Stimulated activated CD8-positive, alpha-beta memory T cell treated with anti-CD3 and anti-CD28 coated beads, Interleukin-15, amount 100 ng/mL, for 48 hours (primary cell): Measurements from ENCODE around the gene EEF1B2.
"Not testable (repeated sequence)": the region's sequence is repeated elsewhere in the genome, so short reads cannot be mapped to it uniquely, and the experiment has no call there.

Source experiments
- DNase-seq, 2 donors: peaks; one replicate each; pipeline ENCODE4 v3.0.0-alpha.2; 2020; ENCODE audit warnings: low read depth in 2 of 2

EEF1B2 gene

DNA sequence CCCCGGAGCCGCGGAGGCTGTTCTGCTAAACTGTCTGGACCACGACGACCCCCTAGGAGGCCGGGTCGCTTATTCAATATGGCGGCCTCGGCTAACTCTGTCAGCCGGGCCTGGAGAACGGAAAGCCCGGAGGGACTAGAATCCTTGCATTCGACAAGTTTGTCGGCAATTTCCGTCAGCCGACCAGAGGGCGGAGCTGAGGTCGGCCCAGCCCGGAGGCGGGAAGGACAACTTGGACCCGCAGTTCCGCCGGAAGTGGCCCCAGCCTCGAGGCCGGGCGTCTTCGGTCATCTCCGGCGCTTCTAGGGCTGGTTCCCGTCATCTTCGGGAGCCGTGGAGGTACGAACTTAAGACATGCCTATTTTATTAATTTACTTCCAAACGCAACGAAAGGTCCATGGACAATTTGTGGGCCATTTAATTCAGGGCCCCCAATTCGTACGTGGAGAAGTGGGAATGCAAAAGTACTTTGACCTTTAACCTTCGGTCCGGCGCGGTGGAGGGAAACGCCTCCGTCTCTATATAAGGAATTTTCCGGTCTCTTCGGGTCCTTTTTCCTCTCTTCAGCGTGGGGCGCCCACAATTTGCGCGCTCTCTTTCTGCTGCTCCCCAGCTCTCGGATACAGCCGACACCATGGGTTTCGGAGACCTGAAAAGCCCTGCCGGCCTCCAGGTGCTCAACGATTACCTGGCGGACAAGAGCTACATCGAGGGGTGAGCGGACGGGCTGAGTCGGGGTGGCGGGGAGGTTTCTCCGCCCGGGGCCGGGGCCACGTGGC, at the start of gene EEF1B2, which contains the start of gene NDUFS1:
Gene EEF1B2, plus strand, starts transcription at position 550 of the 779 bp plus-strand sequence. Its CDS starts 85 bp downstream, at position 635.
Gene NDUFS1, minus strand, starts transcription at position 99 of the 779 bp plus-strand sequence. CDS start 5,766 bp downstream, outside the sequence.
- DNase-seq, result peak; percentile 96 to 98

DNA sequence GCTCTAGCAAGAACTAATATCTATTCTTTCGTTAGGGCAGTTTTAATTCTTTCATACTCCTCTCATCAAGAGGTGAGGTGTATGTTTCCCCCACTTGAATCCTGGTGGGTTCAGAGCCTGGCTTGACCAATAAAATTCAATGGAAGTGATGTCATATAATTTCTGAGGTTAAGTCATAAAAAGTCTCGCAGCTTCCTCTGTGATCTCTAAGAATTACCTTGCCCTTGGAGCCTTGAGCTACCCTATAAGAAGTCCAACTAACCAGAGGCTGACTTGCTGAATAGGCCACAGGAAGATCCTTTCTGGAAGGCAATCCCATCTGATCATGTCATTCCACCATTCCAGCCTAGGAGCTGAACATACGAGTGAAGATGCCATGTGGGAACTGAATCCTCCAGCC, 47.6 kb upstream of the EEF1B2 start:
- DNase-seq, result no peak

DNA sequence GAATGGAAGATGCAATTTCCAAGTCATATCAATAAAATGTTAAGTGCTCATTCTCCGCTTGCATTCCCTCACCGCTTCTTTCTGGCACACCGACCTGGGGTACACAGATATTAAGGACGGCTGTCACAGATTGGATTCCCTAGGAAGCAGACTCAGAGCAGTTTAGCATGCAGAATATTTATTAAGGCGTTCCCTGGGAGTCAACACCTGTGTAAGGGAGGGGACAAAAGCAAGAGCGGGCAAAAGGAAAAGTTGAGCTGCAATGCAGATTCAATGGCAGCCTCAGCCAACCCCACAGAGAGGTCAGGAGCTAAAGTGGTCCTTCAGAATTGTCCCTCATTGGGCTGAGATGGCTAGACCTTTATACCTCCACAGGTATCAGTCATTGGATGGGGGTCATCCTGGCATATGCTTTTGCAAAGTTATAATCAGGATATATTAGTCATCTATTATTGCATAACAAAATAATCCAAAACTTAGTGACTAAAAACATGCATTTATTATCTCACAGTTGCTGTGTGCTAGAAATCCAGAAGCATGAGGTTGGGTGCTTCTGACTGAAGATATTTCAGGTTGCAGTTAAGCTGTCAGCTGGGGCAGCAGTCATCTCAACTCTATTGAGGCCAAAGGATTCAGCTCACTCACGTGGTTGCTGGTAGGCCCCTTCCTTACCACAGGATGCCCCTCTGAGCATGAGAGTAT, 46.7 kb upstream of the EEF1B2 start:
- no peak for DNase-seq

DNA sequence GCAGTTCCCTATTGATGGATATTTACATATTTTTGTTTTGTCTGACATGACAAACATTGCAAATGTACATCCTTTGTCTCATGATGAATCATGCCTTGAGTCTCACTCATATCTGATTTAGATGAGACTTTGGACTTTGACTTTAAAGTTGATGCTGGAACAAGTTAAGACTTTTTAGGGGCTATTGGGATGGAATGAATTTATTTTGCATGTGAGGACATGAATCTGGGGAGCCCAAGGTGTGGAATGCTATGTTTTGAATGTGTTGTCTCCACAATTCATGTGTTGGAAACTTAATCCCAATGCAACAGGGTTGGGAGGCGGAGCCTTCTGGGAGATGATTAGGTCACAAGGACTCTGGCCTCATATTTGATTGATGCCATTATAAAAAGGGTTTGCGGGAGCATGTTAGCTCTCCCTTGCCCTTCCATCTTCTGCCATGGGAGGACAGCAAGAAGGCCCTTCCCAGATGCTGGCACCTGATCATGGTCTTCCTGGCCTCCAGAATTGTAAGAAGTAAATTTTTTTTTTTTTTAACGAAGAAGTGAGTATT, 44.6 kb upstream of the EEF1B2 start:
- no peak for DNase-seq

DNA sequence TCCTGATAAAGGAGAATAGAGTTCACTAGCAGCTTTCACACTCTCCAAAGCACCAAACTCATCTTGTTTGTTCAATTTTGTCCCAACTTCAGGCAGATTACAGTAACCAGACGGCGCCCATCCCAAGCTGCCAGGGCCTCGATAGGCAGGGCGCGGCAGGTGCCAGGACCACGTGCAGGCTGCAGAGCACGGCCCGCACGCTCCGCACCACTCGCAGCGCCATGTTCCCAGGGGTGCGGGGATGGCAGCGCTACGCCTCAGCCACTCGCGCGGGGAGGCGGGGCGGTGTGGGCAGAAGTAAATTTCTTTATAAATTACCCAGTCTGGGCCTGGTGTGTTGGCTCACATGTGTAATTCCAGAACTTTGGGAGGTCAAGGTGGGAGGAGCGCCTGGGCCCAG, 43.4 kb upstream of the EEF1B2 start:
- no peak for DNase-seq

DNA sequence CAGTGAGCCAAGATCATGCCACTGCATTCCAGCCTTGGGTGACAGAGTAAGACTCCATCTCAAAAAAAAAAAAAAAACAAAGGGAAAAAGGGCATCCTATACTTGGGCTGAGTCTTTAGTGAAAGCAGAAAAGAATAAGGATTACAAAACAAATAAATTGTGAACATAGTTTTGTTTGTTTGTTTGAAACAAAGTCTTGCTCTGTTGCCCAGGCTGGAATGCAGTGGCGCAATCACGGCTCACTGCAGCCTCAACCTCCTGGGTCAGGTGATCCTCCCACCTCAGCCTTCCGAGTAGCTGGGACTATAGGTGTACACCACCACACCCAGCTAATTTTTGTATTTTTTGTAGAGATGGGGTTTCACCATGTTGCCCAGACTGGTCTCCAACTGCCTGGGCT, 37.1 kb upstream of the EEF1B2 start:
- not testable (repeated sequence) for DNase-seq

DNA sequence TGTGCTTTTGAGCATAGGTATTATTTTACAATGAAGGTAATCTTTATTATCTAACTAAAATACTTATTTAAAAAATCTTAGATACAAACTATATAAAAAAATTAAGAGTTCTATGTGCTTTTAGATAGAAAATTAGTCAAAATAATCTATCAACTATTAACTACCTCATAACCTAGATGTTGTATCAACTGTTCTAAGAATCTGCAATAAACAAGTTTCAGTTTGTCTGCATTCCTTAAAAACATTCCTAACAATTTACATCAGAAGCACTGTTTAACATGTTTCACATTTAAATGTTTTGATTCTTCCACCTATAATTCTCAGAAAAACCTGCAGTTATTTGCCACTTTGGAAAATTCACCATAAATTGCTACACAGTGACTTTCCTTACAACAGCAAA, 33.8 kb upstream of the EEF1B2 start:
- DNase-seq, result no peak

DNA sequence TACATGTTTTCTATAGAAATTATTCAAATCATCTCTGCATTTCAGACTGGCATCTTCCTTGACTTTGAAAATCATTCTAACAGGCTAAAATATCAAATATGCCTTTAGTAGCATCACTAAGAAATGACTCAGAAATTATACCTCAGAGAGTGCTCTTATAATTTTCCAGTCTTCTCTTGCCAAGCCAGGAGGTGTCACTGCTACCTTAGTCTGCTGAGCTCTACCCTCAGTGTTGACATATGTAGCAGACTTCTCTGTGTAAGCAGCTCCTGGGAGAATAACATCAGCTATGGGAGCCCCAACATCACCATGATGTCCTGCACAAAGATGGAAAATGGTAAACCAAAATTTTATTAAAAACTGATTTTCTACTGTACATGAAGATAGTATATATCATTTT, 32.0 kb upstream of the EEF1B2 start:
- DNase-seq, result no peak

DNA sequence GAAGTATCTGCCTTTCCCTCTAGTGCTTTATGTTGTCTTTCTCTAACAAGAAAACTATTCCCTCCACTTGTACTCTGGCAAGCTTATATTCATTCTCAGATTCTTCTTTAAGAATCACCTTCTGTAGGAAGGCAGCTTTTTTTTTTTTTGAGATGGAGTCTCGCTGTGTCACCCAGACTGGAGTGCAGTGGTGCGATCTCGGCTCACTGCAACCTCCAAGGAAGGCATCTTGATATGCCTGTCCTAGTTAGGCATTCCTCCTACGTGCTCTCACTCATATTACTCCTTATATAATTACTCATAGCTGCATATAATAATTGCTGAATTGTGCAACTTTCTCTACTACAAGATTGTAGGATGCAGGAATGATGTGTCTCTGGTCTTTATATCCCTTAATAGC, 16.2 kb upstream of the EEF1B2 start:
- DNase-seq, result no peak

DNA sequence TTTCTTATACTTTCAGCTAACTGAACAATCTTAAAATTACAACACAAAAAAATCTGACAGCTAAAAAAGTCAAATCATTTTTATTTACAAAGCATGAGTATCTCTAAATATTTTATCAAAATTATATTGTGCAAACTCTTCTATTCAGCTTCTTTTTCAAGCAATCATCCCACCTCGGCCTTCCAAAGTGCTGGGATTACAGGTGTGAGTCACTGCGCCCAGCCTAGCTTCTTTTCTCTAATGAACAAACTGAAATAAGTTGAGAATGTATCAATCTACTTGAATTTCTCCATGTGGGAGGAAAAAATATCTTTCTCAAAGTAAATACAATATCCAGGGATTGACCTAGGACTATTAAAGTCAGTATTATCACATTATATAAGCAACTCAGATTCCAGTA, 15.3 kb upstream of the EEF1B2 start:
- no peak for DNase-seq

DNA sequence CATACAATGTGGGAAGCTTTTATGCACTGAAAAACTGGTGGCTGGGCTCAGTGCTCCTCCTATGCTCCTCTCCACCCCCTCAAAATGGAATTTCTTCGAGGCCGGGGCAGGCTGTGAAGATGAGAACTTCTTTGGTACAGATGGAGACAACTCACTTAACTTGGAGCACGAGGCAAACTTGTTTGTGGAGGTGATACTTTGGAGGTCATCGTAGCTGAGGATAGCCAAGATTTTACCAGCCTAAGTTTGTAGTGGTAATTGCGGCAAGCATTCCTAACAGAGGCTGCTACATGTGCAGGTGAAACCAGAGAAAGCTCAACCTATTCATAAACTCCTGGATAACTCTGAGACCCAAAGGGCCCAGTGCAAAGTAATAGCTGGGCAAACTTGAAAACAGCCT, 14.0 kb upstream of the EEF1B2 start:
- DNase-seq, result no peak

DNA sequence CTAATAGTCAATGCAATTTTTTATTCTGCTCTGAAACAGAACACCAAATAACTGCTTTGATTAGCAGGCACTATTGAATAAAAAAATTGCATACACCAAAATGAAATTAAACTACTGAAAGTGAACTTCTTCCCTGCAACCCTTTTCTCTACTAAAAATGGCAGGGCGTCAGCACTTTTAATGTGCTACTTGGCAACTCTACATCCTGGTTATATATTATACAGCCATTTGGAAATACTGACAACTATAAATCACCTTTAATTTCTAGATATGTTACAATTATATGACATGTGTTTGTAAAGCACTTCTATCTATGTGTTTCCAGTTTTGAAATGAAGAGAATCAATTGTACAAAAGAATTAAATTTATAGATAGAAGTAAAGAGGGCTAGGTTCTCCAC, 10.4 kb upstream of the EEF1B2 start:
- no peak for DNase-seq

DNA sequence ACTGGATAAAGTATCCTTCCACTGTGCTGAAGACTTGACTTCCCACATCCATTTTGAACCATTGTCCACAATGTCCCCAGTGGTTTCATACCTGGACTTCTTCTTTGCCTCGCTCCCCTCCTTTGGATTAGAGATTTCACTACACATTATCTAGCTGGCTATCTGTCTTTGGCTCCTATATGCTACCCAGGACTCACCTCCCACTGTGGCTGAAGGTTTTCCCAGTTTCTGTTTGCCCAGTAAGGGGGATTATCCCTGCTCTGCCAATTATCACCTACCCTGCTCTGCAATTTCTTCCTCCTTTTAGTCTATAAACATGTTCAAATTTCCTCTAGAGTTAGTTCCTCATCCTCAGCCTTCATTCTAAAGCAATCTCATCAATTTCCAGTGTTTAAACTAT, 9.5 kb upstream of the EEF1B2 start:
- no peak for DNase-seq

DNA sequence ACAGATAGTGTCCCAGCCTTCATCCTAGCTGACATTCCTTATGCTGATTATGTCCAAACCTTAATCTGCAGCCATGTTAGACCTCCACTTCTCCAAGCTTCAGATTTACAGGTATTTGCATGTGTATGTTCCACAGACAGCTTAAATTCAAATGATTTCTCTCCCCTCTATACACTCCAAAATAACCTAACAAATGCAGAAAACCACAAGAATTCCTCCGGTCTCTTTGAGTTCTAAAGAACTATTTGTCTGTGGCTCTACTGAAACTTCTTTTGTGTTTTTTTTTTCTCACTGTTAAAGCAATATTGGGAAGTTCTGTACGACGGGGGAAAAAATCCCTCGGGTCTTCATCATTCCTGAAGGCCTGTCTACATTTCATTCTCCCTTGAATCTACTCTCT, 9.1 kb upstream of the EEF1B2 start:
- DNase-seq, result no peak

DNA sequence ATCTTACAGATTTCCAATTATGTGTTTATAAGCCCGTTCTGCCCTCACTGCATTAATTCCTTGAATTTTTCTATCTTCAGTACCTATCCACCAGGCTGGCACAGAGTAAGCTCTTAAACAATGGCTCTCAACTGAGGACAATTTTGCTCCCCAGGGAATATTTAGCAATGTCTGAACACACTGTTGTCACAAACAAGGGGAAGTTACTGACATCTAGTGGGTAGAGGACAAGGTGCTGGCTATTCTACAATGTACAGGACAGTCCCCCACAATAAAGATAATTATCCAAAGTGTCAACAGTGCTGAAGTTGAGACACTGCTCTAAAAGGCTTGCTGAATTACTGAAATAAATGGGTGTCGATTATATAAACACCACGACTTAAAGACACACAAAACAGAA, 5.5 kb upstream of the EEF1B2 start:
- DNase-seq, result no peak

DNA sequence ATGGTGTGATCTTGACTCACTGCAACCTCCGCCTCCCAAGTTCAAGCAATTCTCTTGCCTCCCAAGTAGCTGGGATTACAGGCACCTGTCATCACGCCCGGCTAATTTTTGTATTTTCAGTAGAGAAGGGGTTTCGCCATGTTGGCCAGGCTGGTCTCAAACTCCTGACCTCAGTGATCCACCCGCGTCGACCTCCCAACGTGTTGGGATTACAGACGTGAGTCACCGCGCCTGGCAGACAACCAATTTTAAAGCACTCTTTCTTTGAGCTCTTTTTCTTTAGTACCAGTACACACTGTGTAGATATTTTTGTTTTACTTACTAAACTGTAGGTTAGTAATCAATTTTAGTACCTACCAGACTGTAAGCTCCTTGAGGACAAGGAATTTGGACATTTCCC, 2.7 kb upstream of the EEF1B2 start:
- DNase-seq, result not testable (repeated sequence)

DNA sequence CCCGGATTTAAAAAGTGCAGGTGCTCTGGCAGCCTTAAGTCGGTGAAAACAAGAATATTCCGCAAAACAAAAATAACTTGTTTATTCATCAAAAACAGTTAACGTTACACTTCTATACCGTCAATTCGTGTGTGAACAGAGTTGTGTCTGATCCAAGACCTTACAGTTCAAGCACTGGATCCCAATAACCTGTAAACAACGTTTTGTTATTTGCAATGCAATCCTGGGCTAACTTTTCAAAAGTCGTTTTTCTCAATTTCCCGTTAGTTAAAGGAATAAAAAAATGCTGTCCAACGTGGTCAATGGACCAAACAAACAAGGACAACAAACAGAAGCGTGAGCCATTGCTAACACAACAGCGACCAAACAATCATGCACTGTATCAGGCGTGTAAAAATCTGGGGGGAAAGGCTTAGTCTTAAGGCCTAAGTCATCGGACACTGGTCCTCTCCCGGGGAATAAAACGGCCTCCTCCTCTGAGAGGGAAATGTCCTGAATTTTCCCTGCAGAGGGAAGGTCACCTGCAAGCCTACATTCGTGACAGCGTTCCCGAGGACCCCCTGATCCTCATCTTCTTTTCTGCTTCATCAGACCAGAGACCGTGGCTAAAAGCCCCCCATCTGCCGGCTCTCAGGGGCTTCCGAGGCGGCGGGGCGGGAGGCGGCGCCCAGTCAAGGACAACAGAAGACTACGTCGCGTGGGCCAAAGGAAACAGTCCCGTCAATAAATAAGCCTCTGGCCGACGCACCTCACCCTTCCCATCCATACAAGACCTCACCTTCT, 941 bp upstream of the EEF1B2 start:
- no peak for DNase-seq

DNA sequence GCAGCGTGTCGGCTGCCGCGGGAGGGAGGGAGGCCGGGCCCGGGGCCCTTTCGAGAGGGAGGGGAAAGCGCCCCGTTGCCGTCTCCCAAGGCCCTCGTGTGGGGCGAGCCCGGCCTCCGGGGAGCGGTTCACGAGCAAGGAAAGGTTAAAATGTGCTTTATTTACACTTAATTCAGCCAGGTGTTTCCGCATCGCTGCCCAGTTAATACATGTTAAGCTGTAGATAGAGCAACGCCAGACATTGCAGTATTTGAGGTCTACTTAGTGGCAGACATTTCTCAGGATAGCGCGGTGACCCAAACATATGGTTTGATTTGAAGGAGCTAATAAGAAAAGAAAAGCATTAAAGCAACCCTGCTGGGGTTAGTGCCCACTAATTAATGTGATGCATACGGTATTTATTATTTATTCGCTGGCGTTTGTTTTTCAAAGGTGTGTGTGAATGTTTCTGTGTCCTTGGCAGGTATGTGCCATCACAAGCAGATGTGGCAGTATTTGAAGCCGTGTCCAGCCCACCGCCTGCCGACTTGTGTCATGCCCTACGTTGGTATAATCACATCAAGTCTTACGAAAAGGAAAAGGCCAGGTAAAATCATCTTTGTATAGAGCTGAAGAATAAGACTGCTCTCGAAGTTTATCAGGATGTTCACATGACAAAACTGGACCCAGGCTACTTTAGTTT, 571 bp downstream of the EEF1B2 start:
- peak in 1 of 2 donors; percentile 51 for DNase-seq

DNA sequence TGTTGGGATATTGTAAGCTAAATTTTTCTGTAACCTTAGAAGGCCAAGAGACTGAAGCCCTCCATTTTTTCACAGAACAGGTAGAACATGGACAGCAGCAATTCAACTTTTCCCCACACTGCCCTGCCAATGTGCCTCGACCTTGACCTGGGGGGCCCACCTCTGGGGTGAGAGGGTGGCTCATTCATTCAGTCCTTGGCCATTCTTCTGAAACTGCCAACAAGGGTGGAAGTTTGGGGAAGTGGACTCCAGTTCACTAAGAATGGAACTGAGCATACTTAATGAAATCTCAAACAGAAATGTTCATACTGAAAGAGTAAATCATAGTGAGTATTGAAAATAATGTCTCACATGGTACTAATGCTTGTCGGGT, 1.1 kb downstream of the EEF1B2 start:
- DNase-seq, result no peak

DNA sequence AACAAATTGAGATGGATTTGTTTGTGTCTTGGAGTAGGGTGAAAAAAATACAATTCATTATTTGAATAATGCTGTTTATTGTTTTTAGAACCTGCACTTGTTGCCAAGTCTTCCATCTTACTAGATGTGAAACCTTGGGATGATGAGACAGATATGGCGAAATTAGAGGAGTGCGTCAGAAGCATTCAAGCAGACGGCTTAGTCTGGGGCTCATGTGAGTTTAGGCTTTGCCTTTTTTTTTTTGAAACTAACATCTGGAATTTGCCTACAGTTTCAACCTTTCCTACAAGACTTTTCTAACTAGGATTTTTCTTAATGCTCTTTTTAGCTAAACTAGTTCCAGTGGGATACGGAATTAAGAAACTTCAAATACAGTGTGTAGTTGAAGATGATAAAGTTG, 2.7 kb downstream of the EEF1B2 start:
- not testable (repeated sequence) for DNase-seq

DNA sequence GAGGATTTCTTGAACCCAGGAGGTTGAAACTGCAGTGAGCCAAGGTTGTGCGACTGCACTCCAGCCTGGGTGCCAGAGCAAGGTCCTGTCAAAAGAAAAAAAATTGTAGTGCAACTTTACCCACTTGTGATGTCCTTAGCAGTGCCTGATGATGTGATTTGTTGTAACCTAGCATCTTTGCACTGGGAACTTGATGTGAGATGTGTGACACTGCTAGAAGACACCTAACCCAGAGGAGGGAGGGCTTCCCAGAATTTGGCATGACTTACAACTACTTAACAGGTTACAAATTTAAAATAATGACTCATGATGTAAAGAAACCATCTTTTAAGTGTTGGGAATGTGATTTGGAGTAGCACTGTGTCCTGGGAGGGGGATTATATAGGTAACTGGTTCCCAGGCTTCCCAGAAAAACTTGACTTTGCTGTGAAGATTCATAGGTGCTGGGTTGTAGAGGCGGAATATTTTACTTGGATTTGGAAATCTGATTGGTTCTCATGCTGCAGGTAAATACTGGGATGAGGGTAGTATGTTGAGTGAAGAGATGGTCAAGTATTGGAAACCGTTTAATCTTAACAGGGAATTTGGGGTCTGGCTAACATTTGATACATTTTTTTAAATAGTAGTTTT, 3.7 kb downstream of the EEF1B2 start:
- DNase-seq, result no peak
